GM19351 (cell line): ENCODE results near the gene DLGAP1.

Source experiments
- ATAC-seq: cut with Tn5 transposase; IDR thresholded peaks from one replicate; pipeline ENCODE4 v1.9.1; 2021; ENCODE audit warnings: mild to moderate bottlenecking, moderate library complexity; ENCODE audit not compliant: unreplicated experiment

DLGAP1 gene

DNA sequence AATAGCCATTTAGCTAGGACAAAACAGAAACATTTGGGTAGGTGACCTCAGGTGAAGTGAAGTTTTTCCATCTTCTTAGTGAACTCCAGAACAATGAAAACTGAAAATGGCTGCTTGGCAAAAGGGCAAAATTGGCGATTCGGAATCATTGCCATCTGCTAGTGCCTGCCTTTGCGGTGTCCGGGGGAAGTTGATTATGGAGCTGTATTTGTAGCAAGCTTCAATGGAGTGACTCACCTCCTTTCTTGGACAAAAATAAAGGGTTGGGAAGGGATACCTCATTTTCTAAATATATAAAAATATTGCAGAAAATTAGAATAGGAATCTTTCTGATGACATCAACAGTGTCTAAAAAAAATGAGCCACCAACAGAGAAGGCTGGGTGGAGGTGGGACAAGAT lies 544.6 kb downstream of the DLGAP1 start:
- no peak for ATAC-seq

DNA sequence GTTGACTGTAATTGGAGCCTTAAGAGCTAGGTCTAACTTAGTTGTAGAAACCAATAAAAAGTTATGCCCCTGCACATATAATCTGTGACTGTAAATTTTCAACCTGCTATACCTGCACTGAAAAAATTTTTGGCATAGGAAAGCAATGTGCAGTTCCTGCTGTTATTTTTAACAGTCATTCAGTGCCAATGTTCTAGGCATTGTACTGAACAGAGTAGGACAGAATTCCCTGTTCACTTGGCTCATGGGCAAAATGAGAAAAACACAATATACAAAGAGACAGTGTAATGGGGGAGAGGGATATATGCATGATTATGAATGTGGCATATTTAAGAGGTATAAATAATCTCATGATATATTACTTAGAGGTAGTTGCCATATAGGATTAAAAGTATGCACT lies 547.2 kb downstream of the DLGAP1 start:
- no peak for ATAC-seq

DNA sequence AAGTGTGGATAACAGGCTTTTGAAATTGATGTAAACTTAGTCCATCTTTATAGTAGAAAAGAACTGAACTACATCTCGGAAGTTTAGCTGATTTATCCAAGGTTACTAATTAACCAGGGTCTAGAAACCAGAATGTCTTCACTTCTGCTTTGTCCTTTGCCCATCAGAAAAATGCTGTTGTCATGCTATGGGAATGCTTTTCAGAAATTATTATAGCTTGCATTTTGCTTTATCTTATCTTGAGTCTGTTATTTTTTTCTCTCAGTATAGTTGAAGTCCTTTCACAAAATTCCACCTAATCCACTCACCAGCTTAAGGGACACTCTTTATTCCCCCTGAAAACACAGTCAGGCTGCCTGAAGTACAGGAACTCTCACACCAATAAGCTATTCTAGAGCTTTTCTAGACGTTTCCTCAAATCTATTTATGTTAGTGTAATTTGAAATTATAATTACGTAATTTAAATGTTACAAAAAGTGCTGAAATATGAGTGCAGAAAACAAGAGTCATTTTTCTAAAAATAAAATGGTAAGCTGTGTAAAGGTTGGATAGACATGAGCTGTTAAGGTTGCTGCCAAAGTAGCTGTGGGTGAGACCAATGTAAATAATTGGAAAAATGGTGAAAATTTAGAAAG lies 548.9 kb downstream of the DLGAP1 start:
- ATAC-seq = no peak

DNA sequence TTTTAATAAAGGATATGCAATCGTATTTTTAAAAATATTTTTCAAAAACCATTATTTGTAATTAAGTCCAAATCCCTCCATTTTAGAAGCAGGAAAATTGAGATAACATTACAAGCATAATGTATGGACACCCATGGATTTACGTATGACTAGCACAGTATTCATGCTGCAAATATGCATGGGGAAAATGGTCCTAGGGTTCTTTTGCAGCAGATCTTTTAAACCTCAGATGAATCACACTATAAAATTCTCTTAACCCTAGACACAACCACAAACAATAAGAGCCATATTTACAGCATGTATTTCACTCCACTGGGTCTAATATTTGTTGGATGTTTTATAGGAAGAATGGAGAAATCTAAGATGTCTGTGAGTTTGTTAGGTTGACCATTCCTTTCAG lies 551.8 kb downstream of the DLGAP1 start:
- ATAC-seq = no peak

DNA sequence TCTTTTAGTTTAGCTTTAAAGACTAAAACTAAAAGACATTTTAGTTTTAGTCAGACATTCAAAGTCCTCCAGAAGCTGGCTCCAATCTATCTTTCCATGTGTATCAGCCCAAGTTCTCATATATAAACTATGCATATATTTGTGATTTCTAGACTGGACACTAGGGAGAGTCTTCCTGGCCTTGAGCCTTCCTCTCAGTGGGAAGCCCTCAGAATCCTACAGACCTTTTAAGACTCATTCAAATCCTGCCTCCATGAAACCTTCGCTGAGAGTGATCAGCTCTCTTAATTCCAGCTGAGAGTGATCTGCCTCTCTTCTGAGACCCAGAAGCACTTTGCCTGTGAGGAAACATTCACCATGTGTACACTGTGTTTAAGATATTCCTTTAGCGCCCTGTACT lies 552.4 kb downstream of the DLGAP1 start:
- no peak for ATAC-seq

DNA sequence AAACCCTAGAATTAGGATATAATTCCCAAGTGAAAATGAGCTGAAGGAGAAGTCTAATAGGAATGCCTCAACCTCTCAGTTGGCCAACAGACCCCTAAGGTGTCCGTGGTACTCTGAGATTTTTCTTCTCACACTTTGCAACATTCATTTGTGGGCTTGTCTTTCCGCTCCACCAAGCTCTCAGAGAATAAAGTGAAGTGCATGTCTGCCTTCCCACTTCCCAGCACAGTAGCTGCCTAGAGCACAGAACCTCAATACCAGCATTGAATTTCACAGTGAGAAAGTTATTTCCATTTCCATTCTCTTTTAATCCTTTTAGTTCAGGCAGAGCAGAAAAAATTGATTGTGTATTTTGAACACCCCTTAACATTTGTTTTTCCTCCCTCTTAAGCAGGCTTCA lies 553.3 kb downstream of the DLGAP1 start:
- no peak for ATAC-seq

DNA sequence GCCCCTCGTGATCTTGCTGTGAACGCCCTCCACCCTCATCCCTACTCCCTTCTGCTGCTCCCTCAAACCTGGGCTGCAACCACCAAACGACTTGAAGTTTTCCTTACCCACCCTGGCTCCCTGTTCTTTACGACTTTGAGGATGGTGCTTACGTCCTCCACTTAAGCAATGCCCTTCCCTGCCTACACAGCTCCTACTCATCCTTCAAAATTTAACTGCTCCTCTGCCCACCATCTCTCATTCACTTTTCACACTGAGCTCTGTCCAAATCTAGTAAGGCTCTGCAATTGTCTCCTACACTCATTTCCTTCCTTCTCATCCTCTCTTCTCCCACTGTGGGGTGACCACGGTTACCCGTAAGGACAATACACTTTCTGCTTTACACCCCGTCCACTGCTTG lies 554.1 kb downstream of the DLGAP1 start:
- ATAC-seq = no peak

DNA sequence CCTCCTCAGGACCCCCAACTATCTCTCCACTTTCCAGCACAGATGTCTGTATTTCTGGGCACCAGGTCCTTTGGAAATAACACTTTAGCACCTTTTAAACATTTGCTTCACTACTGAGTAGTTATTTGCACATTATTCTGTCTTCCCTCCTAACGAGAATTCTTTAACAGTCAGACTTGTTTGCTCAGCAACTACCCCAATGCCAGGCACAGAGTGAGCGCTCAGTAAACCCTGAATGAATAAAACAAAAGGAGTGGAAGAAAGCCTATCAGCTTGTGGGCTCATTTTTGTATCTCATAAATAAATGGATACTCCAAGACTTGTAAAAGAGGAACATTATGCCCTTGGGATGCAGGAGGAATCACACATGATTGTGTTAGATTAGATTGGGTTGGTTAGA lies 554.8 kb downstream of the DLGAP1 start:
- ATAC-seq = no peak

DNA sequence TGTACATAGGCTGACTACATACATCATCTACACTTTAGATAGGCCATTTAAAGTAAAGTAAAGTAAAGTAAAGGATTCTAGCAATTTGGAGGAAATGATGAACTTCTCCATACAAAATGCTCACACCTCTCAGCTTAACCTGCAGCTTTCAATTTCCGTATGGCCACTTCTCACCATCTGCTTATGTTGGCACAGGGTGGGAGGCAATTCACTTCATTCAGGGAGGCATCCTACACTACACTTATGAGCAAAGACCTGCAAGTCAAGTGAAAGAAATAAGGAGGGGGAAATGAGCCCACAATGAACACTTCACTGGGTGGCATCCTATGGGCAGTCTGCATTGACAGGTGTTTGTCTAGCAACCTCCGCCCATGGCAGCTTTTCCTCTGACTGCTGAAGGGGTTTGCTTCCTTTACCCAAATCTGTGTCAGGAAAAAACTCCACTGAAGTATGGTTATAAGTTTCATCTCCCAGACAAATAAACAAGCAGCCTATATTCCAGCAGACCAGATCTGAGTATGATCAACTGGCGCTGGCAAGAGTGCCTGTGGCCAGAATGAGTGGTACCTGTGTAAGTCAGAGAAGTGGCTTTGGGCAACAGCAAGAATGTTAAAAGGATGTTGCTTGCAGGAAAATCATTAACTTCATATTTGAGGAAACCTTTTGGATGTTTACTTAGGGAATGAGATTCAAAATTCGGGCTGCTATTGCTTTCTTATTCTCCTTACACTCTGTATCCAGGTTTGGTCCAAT lies 556.1 kb downstream of the DLGAP1 start:
- ATAC-seq = no peak

DNA sequence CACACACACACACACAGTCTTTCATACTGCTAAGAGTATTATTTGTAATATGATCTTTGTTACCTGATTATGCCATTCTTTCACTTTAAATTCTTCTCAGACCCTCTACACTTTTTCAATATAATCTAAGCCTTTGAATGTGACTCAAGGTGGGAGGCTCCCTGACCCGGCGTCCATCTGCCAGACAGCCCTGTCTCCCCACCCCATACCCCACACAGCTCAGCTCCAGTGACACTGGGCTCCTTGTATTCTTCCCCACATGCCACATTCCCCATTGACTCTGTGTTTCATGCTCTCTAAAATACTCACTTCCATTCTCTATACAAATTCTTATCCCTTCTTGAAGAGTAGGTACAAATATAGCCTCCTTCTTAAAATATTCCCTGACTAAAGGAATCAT lies 563.0 kb downstream of the DLGAP1 start:
- no peak for ATAC-seq

DNA sequence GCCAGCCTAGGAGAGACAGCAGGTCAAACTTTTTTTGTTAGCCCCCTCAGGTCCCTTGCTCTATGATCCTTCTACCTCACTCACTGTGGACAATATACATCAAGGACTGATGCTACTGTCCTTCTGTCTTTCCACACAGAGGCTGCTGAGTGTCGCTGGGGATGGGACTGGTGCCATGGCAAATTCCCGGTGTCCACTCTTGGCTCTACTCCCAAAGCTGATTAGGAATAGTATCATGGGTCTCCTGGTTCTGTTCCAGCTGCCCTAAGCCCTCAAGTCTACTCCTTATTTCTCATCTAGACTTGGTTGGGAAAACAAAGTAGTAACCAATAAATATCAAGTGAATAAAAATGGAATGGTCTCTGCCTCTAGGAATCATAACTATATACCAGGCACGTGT lies 563.9 kb downstream of the DLGAP1 start:
- ATAC-seq = no peak

DNA sequence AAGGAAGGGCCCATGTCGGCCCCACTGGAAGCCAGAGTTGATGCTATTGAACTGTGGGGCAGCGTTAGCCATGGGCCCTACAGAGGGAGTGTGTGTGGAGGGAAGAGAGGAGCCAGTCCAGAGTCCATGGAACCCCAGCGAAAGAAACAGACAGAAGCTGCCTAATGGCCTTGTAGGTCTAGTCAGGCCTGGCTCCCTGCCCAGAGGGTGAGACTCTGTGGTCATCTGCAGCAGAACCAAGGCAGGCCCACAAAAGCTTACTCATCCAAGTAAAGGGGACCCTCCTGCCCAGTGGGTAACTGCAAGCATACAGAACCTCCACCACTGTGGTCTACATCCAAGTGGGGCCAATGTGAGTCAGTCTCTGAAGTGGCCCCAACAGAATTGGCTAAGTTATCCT lies 565.3 kb downstream of the DLGAP1 start:
- ATAC-seq = no peak

DNA sequence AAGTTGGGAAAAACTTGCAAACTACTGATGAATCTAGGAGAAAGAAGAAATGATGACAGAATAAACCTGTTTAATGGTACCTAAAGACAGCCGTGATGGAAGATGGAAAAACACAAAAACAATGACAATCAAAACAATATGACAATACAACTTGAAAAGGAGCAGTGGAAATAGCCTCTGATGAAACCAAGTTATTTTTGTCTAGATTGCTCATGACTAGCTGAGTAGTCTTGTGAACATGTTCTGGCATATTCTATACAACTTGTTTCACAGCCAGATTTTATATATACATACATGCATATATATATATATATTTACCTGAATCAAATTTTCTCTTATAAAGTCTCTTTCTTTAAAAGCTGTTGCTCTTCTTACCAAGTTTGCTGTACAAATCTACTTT lies 566.0 kb downstream of the DLGAP1 start:
- ATAC-seq = no peak

DNA sequence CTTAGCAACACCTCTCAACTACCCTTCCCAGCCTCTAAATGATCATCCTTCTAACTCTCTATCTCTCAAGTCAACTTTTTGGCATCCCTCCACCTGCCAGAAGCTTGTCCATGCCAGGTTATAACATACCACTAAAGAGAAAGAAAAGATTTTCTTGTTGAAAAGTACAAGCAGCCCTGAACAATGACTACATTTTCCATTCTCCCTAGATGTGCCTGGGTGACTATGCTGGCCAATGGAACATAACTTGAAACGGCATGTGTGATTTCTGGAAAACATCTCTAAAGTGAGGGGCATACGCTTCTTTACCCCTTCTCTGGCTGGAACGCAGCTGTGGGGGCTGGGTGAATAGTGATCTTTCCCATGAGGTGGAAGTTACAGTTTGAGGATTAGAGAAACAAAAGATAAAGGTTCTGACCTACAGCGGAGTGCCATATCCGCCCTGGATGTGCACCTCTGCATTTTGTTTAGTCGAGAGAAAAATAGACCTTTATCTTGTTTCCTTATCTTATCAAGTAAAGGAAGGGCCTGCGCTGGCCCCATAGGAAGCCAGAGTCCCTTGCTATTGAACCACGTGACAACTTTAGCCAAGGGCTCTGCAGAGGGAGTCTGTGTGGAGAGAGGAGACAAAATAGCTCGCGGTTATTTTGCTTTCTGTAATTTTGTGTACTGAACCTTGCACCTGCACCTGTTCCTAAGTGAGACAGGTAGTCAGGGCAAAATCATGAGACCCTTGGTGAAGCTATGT lies 568.4 kb downstream of the DLGAP1 start:
- ATAC-seq = no peak

DNA sequence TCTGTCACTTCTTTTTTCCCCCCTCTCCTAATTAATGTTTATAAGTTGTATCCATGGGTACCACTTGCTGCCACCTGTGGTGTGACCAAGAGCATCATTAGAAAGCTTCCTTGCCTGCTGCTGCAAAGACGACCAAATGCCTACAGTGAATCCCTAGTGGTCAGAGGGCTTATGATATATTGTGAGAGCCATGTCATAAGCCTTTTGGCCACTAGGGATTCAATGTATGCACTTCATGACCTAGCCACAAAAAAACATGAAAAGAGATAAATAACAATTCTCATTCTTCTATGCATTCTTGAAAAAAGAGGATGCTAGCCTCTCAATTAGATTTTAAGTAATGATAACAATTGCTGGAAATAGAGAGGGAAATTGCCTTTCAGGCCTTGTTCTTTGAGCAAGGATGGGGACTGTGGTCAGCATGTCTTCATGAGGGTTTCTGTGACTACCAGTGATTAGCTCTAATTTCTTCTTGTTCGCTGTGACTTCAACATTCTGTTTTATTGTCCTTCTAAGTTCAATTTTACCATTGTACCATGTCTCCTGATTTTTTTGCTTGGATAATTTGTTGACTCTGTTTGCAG lies 569.8 kb downstream of the DLGAP1 start:
- ATAC-seq = no peak

DNA sequence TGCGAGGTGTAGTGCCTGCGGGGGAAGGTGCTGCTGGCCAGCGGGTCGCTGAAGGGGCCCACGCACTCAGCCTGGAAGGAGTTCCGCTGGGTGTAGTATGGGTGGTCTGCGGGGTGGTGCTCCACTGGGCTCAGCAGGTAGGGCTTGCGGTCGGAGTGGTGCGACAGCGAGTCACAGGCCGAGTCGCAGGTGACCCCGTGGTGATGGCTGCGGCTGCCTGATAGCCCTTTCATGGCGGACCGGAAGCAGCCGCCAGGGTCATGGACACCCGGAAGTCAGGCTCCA lies 575.3 kb downstream of the DLGAP1 start:
- ATAC-seq = no peak

DNA sequence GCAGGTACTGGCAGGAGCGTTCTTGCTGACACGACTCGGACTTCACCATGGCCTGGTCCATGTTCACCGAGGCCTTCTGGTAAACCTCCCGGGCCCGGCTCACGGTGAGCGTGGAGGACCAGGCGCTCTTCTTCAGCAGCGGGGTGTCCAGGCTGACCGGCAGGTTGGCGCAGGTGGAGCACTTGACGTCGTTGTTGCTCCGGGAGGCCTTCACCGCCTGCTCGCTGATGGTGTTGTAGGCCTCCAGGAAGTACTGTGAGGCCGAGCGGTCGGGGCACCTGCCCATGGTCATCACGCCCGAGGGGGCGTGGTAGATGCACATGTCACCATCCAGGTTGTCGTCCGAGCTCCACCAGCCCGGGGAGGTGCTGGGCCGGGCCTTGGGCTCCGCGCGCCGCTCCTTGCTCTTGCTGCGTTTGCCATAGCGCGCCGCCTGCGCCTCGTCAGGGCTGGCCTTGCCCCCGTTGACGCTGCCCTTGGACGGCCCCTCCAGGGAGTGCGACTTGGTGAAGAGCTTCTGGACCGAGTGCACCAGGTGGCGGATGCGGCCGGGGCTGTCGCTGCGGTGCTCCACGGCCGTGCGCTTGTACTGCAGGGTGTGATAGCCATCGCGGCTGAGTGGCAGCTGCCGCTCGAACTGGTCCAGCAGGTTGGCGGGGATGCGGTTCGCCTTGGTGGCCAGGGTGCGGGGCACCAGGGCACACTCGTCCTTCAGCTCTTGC lies 575.8 kb downstream of the DLGAP1 start:
- ATAC-seq = no peak

DNA sequence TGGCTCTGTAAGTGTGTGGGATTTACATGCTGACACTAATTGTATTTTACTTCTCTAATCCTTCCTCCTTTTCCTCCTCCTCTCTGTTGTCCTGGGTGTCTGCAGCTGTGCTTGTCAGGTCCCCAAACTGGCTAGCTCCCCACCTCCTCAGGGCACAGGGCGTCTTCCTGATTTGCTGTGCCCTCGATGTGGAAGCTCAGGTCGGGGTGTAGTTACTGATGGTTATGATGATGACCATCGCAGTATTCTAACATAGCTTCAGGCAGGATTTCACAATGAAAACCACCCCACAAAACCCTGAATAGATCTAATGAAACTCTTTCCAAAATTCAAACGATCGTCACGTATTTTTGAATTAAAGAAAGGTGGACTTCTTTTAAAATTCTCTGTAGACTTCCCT lies 576.7 kb downstream of the DLGAP1 start:
- ATAC-seq = no peak

DNA sequence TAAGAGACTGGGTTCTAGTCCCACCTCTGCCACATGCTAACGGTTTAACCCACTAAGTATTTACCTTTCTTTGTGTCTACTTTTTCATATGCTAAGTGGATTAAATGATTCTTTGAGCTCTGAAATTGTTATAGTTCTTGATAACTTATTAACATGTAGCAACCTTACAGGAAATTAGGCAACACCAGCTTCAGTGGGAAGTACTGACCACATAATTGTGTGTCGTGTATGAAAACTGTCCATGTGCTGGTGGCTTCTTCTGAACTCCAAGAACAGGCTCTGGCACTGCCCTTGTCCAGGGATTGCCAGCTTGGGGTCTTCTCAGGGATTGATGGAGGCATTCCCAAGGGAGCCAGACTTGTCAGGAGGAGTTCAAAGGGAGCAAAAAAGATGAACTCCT lies 577.4 kb downstream of the DLGAP1 start:
- no peak for ATAC-seq

DNA sequence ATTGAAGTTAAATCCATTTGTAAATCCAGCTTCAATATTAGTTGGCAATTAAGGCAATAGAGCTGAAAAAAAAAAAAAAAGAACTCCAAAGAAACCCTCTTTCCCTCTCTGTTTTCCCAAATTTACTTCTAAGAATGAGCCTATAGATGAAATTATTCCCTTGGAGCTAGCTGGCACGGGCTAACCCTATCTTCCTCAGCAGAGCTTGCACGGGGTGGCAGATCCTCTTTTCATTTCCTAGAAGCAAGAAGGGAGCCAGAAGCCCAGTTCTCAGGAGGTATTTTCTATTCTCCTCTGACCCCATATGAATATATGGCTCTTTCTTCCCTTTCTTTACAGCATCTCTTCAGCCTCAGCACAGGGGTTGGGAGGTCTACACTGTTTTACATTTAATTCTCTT lies 579.1 kb downstream of the DLGAP1 start:
- ATAC-seq = no peak

DNA sequence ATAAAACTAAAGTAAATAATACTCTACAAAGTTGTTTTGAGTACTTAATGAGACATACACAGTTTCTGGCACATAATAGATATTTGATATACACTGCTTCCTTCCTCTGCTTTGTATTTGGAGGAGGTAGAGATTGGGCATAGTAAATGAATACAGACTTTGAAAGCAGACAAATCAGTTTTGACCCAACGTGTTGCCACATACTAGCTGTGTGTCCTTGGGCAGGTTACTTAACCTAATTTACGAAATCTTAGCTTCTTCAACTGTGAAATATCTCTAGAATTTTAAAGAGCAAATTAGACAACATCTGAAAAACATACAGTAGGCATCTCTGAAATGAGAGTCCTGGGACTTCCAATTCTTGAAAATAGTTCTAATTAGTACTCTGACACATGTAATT lies 579.7 kb downstream of the DLGAP1 start:
- no peak for ATAC-seq
